ENCODE measurements around the gene KCNIP3. TPM values are rescaled to one million over a fixed set of nuclear protein-coding genes. Genes with fewer than 3 reads are reported as not detected.

The KCNIP3 gene
- total RNA-seq, 1 experiment from 2014 or later: not detected

DNA sequence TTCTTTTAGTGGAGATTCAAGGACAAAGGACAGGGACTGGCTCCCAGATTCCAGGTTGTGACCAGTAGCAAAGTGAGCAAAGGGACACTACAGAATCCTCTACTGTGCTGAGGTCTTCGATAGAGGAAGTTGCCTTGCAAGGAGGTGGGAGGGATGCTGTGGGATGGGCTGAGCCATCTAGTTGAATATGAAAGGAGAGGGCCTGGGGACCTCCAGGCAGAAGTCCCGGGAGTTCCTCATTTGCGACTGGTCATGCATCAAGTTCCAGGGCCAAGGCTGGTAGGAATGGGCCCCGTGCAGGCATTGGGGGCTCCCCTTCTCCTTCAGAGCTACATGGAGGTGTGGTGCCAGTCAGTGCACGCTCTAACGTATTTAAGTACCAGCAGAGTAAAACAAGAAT lies 35.5 kb upstream of the KCNIP3 start:
- TF ChIP-seq, protein P1, sequence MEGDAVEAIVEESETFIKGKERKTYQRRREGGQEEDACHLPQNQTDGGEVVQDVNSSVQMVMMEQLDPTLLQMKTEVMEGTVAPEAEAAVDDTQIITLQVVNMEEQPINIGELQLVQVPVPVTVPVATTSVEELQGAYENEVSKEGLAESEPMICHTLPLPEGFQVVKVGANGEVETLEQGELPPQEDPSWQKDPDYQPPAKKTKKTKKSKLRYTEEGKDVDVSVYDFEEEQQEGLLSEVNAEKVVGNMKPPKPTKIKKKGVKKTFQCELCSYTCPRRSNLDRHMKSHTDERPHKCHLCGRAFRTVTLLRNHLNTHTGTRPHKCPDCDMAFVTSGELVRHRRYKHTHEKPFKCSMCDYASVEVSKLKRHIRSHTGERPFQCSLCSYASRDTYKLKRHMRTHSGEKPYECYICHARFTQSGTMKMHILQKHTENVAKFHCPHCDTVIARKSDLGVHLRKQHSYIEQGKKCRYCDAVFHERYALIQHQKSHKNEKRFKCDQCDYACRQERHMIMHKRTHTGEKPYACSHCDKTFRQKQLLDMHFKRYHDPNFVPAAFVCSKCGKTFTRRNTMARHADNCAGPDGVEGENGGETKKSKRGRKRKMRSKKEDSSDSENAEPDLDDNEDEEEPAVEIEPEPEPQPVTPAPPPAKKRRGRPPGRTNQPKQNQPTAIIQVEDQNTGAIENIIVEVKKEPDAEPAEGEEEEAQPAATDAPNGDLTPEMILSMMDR (IDR thresholded peaks at IDR 0.05; ENCODE audit: insufficient read depth in 1 of 2, low read depth in 1 of 2, low read length in 1 of 2, severe bottlenecking in 1 of 2, unreplicated experiment in 1 of 2): no peak
- Mint-ChIP-seq H3K36me3 (ENCODE audit: insufficient read depth, unreplicated experiment) (no peaks in the 10 kb centered on the region), H3K4me1 (ENCODE audit: low read depth, unreplicated experiment) (no peaks in the 10 kb centered on the region), H3K9me3 (ENCODE audit: unreplicated experiment) (peaks cover 14% of the 10 kb centered on the region), H3K27ac (ENCODE audit: unreplicated experiment) (no peak overlapping the region), H3K27me3 (ENCODE audit: insufficient read depth, unreplicated experiment) (peaks cover 3% of the 10 kb centered on the region), H3K4me3 (ENCODE audit: unreplicated experiment) (no peak overlapping the region)
- Histone ChIP-seq H3K36me3 (ENCODE audit: control insufficient read depth, insufficient read depth, low read length) (no peaks in the 10 kb centered on the region), H3K27me3 (replicated peaks; ENCODE audit: control insufficient read depth, insufficient read depth, low read length) (no peaks in the 10 kb centered on the region), H3K4me1 (no peaks in the 10 kb centered on the region; the same call in 1 of the 2 replicates), H3K4me3 (ENCODE audit: low read depth, low read length) (no peak overlapping the region), H3K9me3 (peaks cover 7% of the 10 kb centered on the region)
- no TSS peak for BruUV-seq (replicated peaks)
- intact Hi-C loops (cut with micrococcal nuclease; ENCODE audit: unreplicated experiment): no loop called here
- no peak for DNase-seq
- POLR2A ChIA-PET: no interaction called here
- CTCF ChIA-PET: no interaction called here

DNA sequence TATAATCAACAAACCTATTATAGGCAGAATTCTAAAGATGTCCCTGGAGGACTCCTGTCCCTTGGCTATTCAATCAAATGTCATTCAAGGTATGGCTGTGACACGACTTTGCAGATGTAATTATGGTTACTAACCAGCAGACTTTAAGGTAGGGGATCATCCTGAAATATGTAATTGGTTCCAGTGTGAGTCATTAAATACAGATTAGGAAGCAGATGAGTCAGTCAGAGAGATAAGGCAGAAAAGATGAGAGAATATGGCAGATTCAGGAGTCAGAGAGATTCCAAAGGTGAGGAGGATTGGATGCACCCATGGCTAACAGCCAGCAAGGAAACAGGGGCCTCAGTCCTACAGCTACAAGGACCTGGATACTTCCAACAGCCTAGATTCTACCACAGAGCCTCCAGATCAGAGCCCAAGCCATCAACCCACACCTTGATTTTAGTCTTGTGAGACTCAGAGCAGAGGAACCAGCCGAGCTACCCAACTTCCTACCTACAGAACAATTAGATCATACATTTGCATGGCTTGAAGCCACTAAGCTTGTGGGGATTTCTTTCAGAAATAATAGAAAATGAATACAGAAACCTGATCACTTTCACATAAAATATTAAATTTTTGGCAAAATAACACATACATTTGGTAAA lies 34.1 kb upstream of the KCNIP3 start:
- Mint-ChIP-seq H3K27ac (ENCODE audit: unreplicated experiment) (no peak overlapping the region), H3K36me3 (ENCODE audit: insufficient read depth, unreplicated experiment) (no peaks in the 10 kb centered on the region), H3K4me3 (ENCODE audit: unreplicated experiment) (no peak overlapping the region), H3K9me3 (ENCODE audit: unreplicated experiment) (peaks cover 7% of the 10 kb centered on the region), H3K27me3 (ENCODE audit: insufficient read depth, unreplicated experiment) (peaks cover 3% of the 10 kb centered on the region), H3K4me1 (ENCODE audit: low read depth, unreplicated experiment) (no peaks in the 10 kb centered on the region)
- H3K27me3 ChIP-seq (replicated peaks; ENCODE audit: control insufficient read depth, insufficient read depth, low read length): no peaks in the 10 kb centered on the region
- DNase-seq: no peak
- ChIA-PET POLR2A (no interaction called here), CTCF (no interaction called here)
- intact Hi-C loops (cut with micrococcal nuclease; ENCODE audit: unreplicated experiment): no loop called here
- BruUV-seq (replicated peaks): no TSS peak
- H3K9me3 ChIP-seq: peaks cover 6% of the 10 kb centered on the region
- no peaks in the 10 kb centered on the region; the same call in 1 of the 2 replicates for H3K4me1 ChIP-seq
- TF ChIP-seq, protein P1 (IDR thresholded peaks at IDR 0.05; ENCODE audit: insufficient read depth in 1 of 2, low read depth in 1 of 2, low read length in 1 of 2, severe bottlenecking in 1 of 2, unreplicated experiment in 1 of 2): no peak
- H3K36me3 ChIP-seq (ENCODE audit: control insufficient read depth, insufficient read depth, low read length): no peaks in the 10 kb centered on the region
- no peak overlapping the region for H3K4me3 ChIP-seq (ENCODE audit: low read depth, low read length)

- H3K27me3 Mint-ChIP-seq (ENCODE audit: insufficient read depth, unreplicated experiment): peaks cover 3% of the 10 kb centered on the region
- H3K36me3 Mint-ChIP-seq (ENCODE audit: insufficient read depth, unreplicated experiment): peaks cover 6% of the 10 kb centered on the region
- BruUV-seq (replicated peaks): no TSS peak
- TF ChIP-seq, protein P1 (IDR thresholded peaks at IDR 0.05; ENCODE audit: insufficient read depth in 1 of 2, low read depth in 1 of 2, low read length in 1 of 2, severe bottlenecking in 1 of 2, unreplicated experiment in 1 of 2): no peak
- ChIA-PET CTCF (no interaction called here), POLR2A (no interaction called here)
- intact Hi-C loops (cut with micrococcal nuclease; ENCODE audit: unreplicated experiment): no loop called here
- no peak overlapping the region for H3K27ac Mint-ChIP-seq (ENCODE audit: unreplicated experiment)
- DNase-seq: no peak
- Histone ChIP-seq H3K36me3 (ENCODE audit: control insufficient read depth, insufficient read depth, low read length) (no peaks in the 10 kb centered on the region), H3K4me1 (no peaks in the 10 kb centered on the region; the same call in 1 of the 2 replicates), H3K27me3 (replicated peaks; ENCODE audit: control insufficient read depth, insufficient read depth, low read length) (no peaks in the 10 kb centered on the region), H3K9me3 (no peaks in the 10 kb centered on the region), H3K4me3 (ENCODE audit: low read depth, low read length) (no peak overlapping the region)
- H3K4me1 Mint-ChIP-seq (ENCODE audit: low read depth, unreplicated experiment): no peaks in the 10 kb centered on the region
- no peaks in the 10 kb centered on the region for H3K9me3 Mint-ChIP-seq (ENCODE audit: unreplicated experiment)
- H3K4me3 Mint-ChIP-seq (ENCODE audit: unreplicated experiment): no peak overlapping the region
Observed at GRCh38 chr2:95264624-95265023, 32.5 kb upstream of the KCNIP3 start.

Measured in Caco-2 (cell line).